SK-N-SH (cell line): ENCODE data around the gene GARNL3. TPM values are rescaled to one million over a fixed set of nuclear protein-coding genes. Genes with fewer than 3 reads are reported as not detected.

ENCODE experiments used
- CTCF ChIA-PET: fragments of 300-600, 350-600 bp; formaldehyde crosslinking; extraction: SDS; loops from one replicate; lab custom pipeline; 2021; lab: Yijun Ruan, JAX
- POLR2A ChIA-PET: fragments of 350-600 bp; sonication (Branson Sonifier 250); formaldehyde crosslinking; extraction: SDS; loops from one replicate; lab custom pipeline; 2020; ENCODE audit warnings: antibody characterized with exemption, inconsistent platforms; lab: Yijun Ruan, JAX
- DNase-seq: peaks from one replicate; pipeline ENCODE4 v3.0.0; 2012
- H2AFZ ChIP-seq: fragments of 200-600 bp; sonication (generic); 2 replicates; pipeline ENCODE4 v1.8.1; 2016; ENCODE audit warnings: antibody characterized with exemption, mild to moderate bottlenecking, low read depth
- H3F3A ChIP-seq: fragments of 200-600 bp; sonication (generic); replicated peaks from 2 replicates; pipeline ENCODE3; 2016; ENCODE audit warnings: antibody characterized with exemption, mild to moderate bottlenecking; ENCODE audit not compliant: insufficient read depth
- H3K27ac ChIP-seq, 2 experiments: fragments of 200-500 bp in 1 of 2; fragments of 200-600 bp in 1 of 2; sonication (Bioruptor generic) in 1 of 2; sonication (generic), shearing (Covaris generic) in 1 of 2; 2 replicates each; pipeline versions ENCODE4 v1.5.1 to v1.6.1; 2014 to 2016; ENCODE audit warnings: low read depth in 2 of 2, inconsistent platforms in 1 of 2, low read length in 1 of 2, mild to moderate bottlenecking in 1 of 2, mixed read lengths in 1 of 2
- H3K27me3 ChIP-seq: fragments of 200-600 bp; sonication (generic), shearing (Covaris generic); 2 replicates; pipeline ENCODE4 v1.6.1; 2016; ENCODE audit warnings: mixed run types; ENCODE audit not compliant: insufficient read depth
- H3K36me3 ChIP-seq, 2 experiments: fragments of 200-500 bp in 1 of 2; fragments of 200-600 bp in 1 of 2; sonication (Bioruptor generic) in 1 of 2; sonication (generic) in 1 of 2; replicated peaks in 1 of 2; 2 replicates each; pipeline versions ENCODE3 to v1.5.1; 2014 to 2016; ENCODE audit warnings: low read length in 1 of 2, mild to moderate bottlenecking in 1 of 2; ENCODE audit not compliant: insufficient read depth in 2 of 2, control insufficient read depth in 1 of 2
- H3K4me1 ChIP-seq, 2 experiments: fragments of 200-500 bp in 1 of 2; fragments of 200-600 bp in 1 of 2; sonication (Bioruptor generic) in 1 of 2; sonication (generic), shearing (Covaris generic) in 1 of 2; 2 replicates each; pipeline versions ENCODE4 v1.5.1 to v1.6.1; 2014 to 2016; ENCODE audit warnings: low read depth in 1 of 2, low read length in 1 of 2, mixed run types in 1 of 2; ENCODE audit not compliant: insufficient read depth in 2 of 2, control insufficient read depth in 1 of 2
- H3K4me2 ChIP-seq: fragments of 200-600 bp; sonication (generic), shearing (Covaris generic); 2 replicates; pipeline ENCODE4 v1.6.1; 2017; ENCODE audit warnings: mixed run types
- H3K4me3 ChIP-seq, 2 experiments: fragments of 200-500 bp in 1 of 2; fragments of 200-600 bp in 1 of 2; sonication (Bioruptor generic) in 1 of 2; sonication (generic), shearing (Covaris generic) in 1 of 2; 2 replicates each; pipeline versions ENCODE4 v1.5.1 to v1.8.1; 2014 to 2016; ENCODE audit warnings: low read depth in 2 of 2, inconsistent platforms in 1 of 2, low read length in 1 of 2, mild to moderate bottlenecking in 1 of 2, mixed read lengths in 1 of 2, moderate library complexity in 1 of 2
- H3K79me2 ChIP-seq: fragments of 200-600 bp; sonication (generic); 2 replicates; pipeline ENCODE4 v1.8.1; 2017; ENCODE audit warnings: mild to moderate bottlenecking; ENCODE audit not compliant: insufficient read depth
- H3K9ac ChIP-seq: fragments of 200-600 bp; sonication (generic); 2 replicates; pipeline ENCODE4 v1.6.1; 2017; ENCODE audit warnings: mixed run types
- H3K9me2 ChIP-seq: fragments of 200-600 bp; sonication (generic); 2 replicates; pipeline ENCODE4 v1.6.1; 2017; ENCODE audit warnings: mixed run types
- H3K9me3 ChIP-seq: fragments of 200-600 bp; sonication (generic); 2 replicates; pipeline ENCODE4 v1.6.1; 2017; ENCODE audit warnings: mixed run types, mild to moderate bottlenecking, moderate library complexity
- H4K20me1 ChIP-seq: fragments of 200-600 bp; sonication (generic); 2 replicates; pipeline ENCODE4 v1.6.1; 2017; ENCODE audit warnings: mild to moderate bottlenecking, mixed run types; ENCODE audit not compliant: insufficient read depth
- CHD2 ChIP-seq: fragments of 150-350 bp; IDR thresholded peaks from 2 replicates; pipeline ENCODE4 v1.6.1; 2018; ENCODE audit warnings: low read length; ENCODE audit not compliant: partially characterized antibody
- EZH2phosphoT487 ChIP-seq: fragments of 200-600 bp; sonication (generic); IDR thresholded peaks from 2 replicates; pipeline ENCODE4 v1.6.1; 2017; ENCODE audit warnings: low read depth, mixed run types, mild to moderate bottlenecking, antibody characterized with exemption, moderate library complexity, borderline replicate concordance
- FOSL2 ChIP-seq: IDR thresholded peaks from 2 replicates; pipeline ENCODE4 v1.4.0; 2012; ENCODE audit warnings: low read depth, mild to moderate bottlenecking, moderate library complexity, borderline replicate concordance
- GATA2 ChIP-seq: sonication (generic); formaldehyde crosslinking; IDR thresholded peaks from 2 replicates; pipeline ENCODE4 v1.5.0; 2020; ENCODE audit warnings: mild to moderate bottlenecking, missing genetic modification reagents
- JUND ChIP-seq: IDR thresholded peaks from 2 replicates; pipeline ENCODE4 v1.4.0; 2012
- MXI1 ChIP-seq: IDR thresholded peaks from 2 replicates; pipeline ENCODE4 v1.6.1; 2012; ENCODE audit warnings: mild to moderate bottlenecking, low read depth, low read length, improper control_type of control experiment
- POLR2AphosphoS5 ChIP-seq: IDR thresholded peaks from 2 replicates; pipeline ENCODE4 v1.6.1; 2012; ENCODE audit warnings: low read depth, low read length
- RAD21 ChIP-seq: IDR thresholded peaks from 2 replicates; pipeline ENCODE4 v1.6.1; 2012; ENCODE audit warnings: mild to moderate bottlenecking, low read length
- RCOR1 ChIP-seq: fragments of 150-350 bp; IDR thresholded peaks from 2 replicates; pipeline ENCODE4 v1.6.1; 2017; ENCODE audit warnings: antibody characterized with exemption, low read length
- RXRA ChIP-seq: IDR thresholded peaks from 2 replicates; pipeline ENCODE4 v1.4.0; 2012; ENCODE audit warnings: low read depth, mild to moderate bottlenecking, borderline replicate concordance
- SIN3A ChIP-seq: IDR thresholded peaks from 2 replicates; pipeline ENCODE4 v1.6.1; 2012; ENCODE audit warnings: low read depth, mild to moderate bottlenecking, low read length, moderate library complexity, borderline replicate concordance
- YY1 ChIP-seq: IDR thresholded peaks from 2 replicates; pipeline ENCODE4 v1.4.0; 2012; ENCODE audit warnings: low read depth, mild to moderate bottlenecking
- WGBS: methylation state at CpG from one replicate; pipeline ENCODE4 v1.1.6; 2017; ENCODE audit warnings: low lambda C conversion rate; 5-methylcytosine and 5-hydroxymethylcytosine counted together
- polyA plus RNA-seq, 3 experiments: library from polyadenylated mRNA; depleted of rRNA; stranded (reverse); fragments of >200 nt; gene quantifications; 2 replicates each; pipeline ENCODE4 v1.2.3, GENCODE V29; 2012
- TF ChIP-seq, protein P1 (sequence below): fragments of 200-600 bp; sonication (generic); IDR thresholded peaks from 2 replicates; pipeline ENCODE4 v1.6.1; 2017; ENCODE audit warnings: antibody characterized with exemption, mild to moderate bottlenecking, moderate library complexity
- TF ChIP-seq, protein P2 (sequence below): fragments of 150-350 bp; IDR thresholded peaks from 2 replicates; pipeline ENCODE4 v1.6.1; 2017; ENCODE audit warnings: antibody characterized with exemption, low read length, low read depth, borderline replicate concordance
- TF ChIP-seq, protein P3 (sequence below): IDR thresholded peaks from 2 replicates; pipeline ENCODE4 v1.6.1; 2012; ENCODE audit warnings: mild to moderate bottlenecking, low read depth, low read length, moderate library complexity
- TF ChIP-seq, protein P4 (sequence below): IDR thresholded peaks from 2 replicates; pipeline ENCODE4; 2012
- TF ChIP-seq, protein P5 (sequence below): fragments of 150-350 bp; IDR thresholded peaks from 2 replicates; pipeline ENCODE4 v1.6.1; 2016; ENCODE audit warnings: mild to moderate bottlenecking, low read depth, low read length
- TF ChIP-seq, protein P6 (sequence below): IDR thresholded peaks from 2 replicates; pipeline ENCODE4 v1.4.0; 2012; ENCODE audit warnings: low read depth

The GARNL3 gene
- polyA plus RNA-seq, 1 of the 3 experiments (the other 2 are of a cell fraction): 9.1 TPM

DNA sequence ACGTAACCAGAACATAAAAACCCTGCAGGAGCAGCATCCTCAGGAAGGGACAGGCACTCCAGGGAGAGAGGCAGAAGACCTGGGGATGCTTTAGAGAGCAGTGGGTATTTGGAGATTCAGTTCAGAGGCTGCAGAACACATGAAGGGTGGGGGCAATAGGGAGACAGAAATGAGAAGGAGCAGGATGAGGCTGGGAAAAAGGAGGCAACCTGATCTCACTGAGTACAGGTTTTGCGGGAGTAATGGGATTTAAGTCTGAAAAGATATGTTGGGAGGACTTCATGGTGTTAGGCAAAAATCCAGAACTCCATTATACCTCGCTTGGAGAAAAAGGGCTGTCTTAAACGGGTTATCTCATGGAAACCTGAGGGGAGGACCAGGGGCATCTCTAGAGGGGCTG is 41.3 kb upstream of the GARNL3 start:
- DNase-seq: no peak
- H3K36me3 ChIP-seq: no peaks in the 10 kb centered on the region
- H3K27me3 ChIP-seq: no peaks in the 10 kb centered on the region
- no peaks in the 10 kb centered on the region for H3K9me2 ChIP-seq
- H3K4me3 ChIP-seq: no peak overlapping the region
- no peak overlapping the region for H2AFZ ChIP-seq
- POLR2A ChIA-PET: interaction anchor here (1.1 to 1.9 kb wide), 2 partner anchors 174 to 227 kb away, joined by 4 to 6 read pairs; partner anchors contain the start of gene SLC2A8
- H3K27ac ChIP-seq: no peak overlapping the region
- peaks cover 10% of the 10 kb centered on the region for H3F3A ChIP-seq
- CTCF ChIA-PET: interaction anchor here (1.2 to 2.4 kb wide), 8 partner anchors 9 to 345 kb away, joined by 3 to 17 read pairs (median 8); no protein-coding TSS in a partner anchor
- H3K4me2 ChIP-seq: no peak overlapping the region
- 0 out of 2 replicates have a peak, but pooled peaks cover 4% of the 10 kb centered on the region for H3K79me2 ChIP-seq
- TF ChIP-seq, protein P1, sequence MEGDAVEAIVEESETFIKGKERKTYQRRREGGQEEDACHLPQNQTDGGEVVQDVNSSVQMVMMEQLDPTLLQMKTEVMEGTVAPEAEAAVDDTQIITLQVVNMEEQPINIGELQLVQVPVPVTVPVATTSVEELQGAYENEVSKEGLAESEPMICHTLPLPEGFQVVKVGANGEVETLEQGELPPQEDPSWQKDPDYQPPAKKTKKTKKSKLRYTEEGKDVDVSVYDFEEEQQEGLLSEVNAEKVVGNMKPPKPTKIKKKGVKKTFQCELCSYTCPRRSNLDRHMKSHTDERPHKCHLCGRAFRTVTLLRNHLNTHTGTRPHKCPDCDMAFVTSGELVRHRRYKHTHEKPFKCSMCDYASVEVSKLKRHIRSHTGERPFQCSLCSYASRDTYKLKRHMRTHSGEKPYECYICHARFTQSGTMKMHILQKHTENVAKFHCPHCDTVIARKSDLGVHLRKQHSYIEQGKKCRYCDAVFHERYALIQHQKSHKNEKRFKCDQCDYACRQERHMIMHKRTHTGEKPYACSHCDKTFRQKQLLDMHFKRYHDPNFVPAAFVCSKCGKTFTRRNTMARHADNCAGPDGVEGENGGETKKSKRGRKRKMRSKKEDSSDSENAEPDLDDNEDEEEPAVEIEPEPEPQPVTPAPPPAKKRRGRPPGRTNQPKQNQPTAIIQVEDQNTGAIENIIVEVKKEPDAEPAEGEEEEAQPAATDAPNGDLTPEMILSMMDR: no peak
- TF ChIP-seq RXRA: no peak
- no peak for TF ChIP-seq EZH2phosphoT487
- no peak for TF ChIP-seq SIN3A
- TF ChIP-seq, protein P2, sequence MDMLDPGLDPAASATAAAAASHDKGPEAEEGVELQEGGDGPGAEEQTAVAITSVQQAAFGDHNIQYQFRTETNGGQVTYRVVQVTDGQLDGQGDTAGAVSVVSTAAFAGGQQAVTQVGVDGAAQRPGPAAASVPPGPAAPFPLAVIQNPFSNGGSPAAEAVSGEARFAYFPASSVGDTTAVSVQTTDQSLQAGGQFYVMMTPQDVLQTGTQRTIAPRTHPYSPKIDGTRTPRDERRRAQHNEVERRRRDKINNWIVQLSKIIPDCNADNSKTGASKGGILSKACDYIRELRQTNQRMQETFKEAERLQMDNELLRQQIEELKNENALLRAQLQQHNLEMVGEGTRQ: no peak
- TF ChIP-seq, protein P3, sequence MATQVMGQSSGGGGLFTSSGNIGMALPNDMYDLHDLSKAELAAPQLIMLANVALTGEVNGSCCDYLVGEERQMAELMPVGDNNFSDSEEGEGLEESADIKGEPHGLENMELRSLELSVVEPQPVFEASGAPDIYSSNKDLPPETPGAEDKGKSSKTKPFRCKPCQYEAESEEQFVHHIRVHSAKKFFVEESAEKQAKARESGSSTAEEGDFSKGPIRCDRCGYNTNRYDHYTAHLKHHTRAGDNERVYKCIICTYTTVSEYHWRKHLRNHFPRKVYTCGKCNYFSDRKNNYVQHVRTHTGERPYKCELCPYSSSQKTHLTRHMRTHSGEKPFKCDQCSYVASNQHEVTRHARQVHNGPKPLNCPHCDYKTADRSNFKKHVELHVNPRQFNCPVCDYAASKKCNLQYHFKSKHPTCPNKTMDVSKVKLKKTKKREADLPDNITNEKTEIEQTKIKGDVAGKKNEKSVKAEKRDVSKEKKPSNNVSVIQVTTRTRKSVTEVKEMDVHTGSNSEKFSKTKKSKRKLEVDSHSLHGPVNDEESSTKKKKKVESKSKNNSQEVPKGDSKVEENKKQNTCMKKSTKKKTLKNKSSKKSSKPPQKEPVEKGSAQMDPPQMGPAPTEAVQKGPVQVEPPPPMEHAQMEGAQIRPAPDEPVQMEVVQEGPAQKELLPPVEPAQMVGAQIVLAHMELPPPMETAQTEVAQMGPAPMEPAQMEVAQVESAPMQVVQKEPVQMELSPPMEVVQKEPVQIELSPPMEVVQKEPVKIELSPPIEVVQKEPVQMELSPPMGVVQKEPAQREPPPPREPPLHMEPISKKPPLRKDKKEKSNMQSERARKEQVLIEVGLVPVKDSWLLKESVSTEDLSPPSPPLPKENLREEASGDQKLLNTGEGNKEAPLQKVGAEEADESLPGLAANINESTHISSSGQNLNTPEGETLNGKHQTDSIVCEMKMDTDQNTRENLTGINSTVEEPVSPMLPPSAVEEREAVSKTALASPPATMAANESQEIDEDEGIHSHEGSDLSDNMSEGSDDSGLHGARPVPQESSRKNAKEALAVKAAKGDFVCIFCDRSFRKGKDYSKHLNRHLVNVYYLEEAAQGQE: no peak
- TF ChIP-seq RCOR1: no peak
- TF ChIP-seq, protein P4, sequence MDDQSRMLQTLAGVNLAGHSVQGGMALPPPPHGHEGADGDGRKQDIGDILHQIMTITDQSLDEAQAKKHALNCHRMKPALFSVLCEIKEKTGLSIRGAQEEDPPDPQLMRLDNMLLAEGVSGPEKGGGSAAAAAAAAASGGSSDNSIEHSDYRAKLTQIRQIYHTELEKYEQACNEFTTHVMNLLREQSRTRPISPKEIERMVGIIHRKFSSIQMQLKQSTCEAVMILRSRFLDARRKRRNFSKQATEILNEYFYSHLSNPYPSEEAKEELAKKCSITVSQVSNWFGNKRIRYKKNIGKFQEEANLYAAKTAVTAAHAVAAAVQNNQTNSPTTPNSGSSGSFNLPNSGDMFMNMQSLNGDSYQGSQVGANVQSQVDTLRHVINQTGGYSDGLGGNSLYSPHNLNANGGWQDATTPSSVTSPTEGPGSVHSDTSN: no peak
- TF ChIP-seq MXI1: no peak
- TF ChIP-seq, protein P5, sequence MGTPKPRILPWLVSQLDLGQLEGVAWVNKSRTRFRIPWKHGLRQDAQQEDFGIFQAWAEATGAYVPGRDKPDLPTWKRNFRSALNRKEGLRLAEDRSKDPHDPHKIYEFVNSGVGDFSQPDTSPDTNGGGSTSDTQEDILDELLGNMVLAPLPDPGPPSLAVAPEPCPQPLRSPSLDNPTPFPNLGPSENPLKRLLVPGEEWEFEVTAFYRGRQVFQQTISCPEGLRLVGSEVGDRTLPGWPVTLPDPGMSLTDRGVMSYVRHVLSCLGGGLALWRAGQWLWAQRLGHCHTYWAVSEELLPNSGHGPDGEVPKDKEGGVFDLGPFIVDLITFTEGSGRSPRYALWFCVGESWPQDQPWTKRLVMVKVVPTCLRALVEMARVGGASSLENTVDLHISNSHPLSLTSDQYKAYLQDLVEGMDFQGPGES: no peak
- no peak for TF ChIP-seq FOSL2
- no peak for TF ChIP-seq GATA2 (CRISPR knock-in tag)
- TF ChIP-seq POLR2AphosphoS5: no peak
- TF ChIP-seq YY1: no peak
- no peak for TF ChIP-seq JUND
- TF ChIP-seq, protein P6, sequence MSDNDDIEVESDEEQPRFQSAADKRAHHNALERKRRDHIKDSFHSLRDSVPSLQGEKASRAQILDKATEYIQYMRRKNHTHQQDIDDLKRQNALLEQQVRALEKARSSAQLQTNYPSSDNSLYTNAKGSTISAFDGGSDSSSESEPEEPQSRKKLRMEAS: no peak
- no peak for TF ChIP-seq RAD21
- TF ChIP-seq CHD2: no peak
- TF ChIP-seq, all 33 proteins: peak for 0
- no peak overlapping the region for H3K9ac ChIP-seq
- peaks cover 7 to 16% of the 10 kb centered on the region in 2 experiments; a peak in 3 of 4 replicates for H3K4me1 ChIP-seq
- H3K9me3 ChIP-seq: no peaks in the 10 kb centered on the region
- no peaks in the 10 kb centered on the region for H4K20me1 ChIP-seq
- 73% methylated on average over 4 of the region's 4 CpGs for WGBS
